ENCODE measurements around the gene LHFPL5. TPM values are rescaled to one million over a fixed set of nuclear protein-coding genes. Genes with fewer than 3 reads are reported as not detected.

LHFPL5 gene
- total RNA-seq, 2 donors from 2014 or later = not detected

- Histone ChIP-seq H3K27ac (ENCODE audit: low read depth, low read length) (no peak overlapping the region), H3K4me1 (ENCODE audit: control insufficient read depth, insufficient read depth, low read length) (no peaks in the 10 kb centered on the region), H3K27me3 (ENCODE audit: control insufficient read depth, insufficient read depth, low read length, poor library complexity, severe bottlenecking) (no peaks in the 10 kb centered on the region), H3K36me3 (ENCODE audit: control insufficient read depth, insufficient read depth, low read length) (peaks cover 15% of the 10 kb centered on the region), H3K9me3 (ENCODE audit: control insufficient read depth, low read length) (no peaks in the 10 kb centered on the region), H3K4me3 (ENCODE audit: low read length) (no peak overlapping the region), H3K9ac (ENCODE audit: extremely low read depth, low read length, poor library complexity, severe bottlenecking) (no peak overlapping the region)
- peaks cover 2% of the 10 kb centered on the region for H3K9me3 Mint-ChIP-seq
- no peaks in the 10 kb centered on the region for H3K4me1 Mint-ChIP-seq
- H3K36me3 Mint-ChIP-seq (ENCODE audit: low read depth) = peaks cover 14% of the 10 kb centered on the region
- no peaks in the 10 kb centered on the region for H3K27me3 Mint-ChIP-seq (ENCODE audit: insufficient read depth)
- H3K27ac Mint-ChIP-seq = no peak overlapping the region
- WGBS, 2 experiments (ENCODE audit: insufficient coverage in 1 of 2, insufficient read length in 1 of 2) = 71 to 92% methylated on average over 2 to 5 of the region's 5 CpGs
- no peak for DNase-seq
- TF ChIP-seq, protein P1, sequence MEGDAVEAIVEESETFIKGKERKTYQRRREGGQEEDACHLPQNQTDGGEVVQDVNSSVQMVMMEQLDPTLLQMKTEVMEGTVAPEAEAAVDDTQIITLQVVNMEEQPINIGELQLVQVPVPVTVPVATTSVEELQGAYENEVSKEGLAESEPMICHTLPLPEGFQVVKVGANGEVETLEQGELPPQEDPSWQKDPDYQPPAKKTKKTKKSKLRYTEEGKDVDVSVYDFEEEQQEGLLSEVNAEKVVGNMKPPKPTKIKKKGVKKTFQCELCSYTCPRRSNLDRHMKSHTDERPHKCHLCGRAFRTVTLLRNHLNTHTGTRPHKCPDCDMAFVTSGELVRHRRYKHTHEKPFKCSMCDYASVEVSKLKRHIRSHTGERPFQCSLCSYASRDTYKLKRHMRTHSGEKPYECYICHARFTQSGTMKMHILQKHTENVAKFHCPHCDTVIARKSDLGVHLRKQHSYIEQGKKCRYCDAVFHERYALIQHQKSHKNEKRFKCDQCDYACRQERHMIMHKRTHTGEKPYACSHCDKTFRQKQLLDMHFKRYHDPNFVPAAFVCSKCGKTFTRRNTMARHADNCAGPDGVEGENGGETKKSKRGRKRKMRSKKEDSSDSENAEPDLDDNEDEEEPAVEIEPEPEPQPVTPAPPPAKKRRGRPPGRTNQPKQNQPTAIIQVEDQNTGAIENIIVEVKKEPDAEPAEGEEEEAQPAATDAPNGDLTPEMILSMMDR (conservative IDR thresholded peaks at IDR 0.05) = no peak
- H3K4me3 Mint-ChIP-seq = no peak overlapping the region
These were observed 24.2 kb downstream of the LHFPL5 start for GRCh38 chr6:35829306-35829705.

- Histone ChIP-seq H3K36me3 (ENCODE audit: control insufficient read depth, insufficient read depth, low read length) (peaks cover 36% of the 10 kb centered on the region), H3K4me3 (ENCODE audit: low read length) (no peak overlapping the region), H3K9ac (ENCODE audit: extremely low read depth, low read length, poor library complexity, severe bottlenecking) (no peak overlapping the region), H3K27ac (ENCODE audit: low read depth, low read length) (no peak overlapping the region), H3K4me1 (ENCODE audit: control insufficient read depth, insufficient read depth, low read length) (no peaks in the 10 kb centered on the region), H3K27me3 (ENCODE audit: control insufficient read depth, insufficient read depth, low read length, poor library complexity, severe bottlenecking) (no peaks in the 10 kb centered on the region), H3K9me3 (ENCODE audit: control insufficient read depth, low read length) (no peaks in the 10 kb centered on the region)
- DNase-seq = no peak
- no peaks in the 10 kb centered on the region for H3K27me3 Mint-ChIP-seq (ENCODE audit: insufficient read depth)
- TF ChIP-seq, protein P1 (conservative IDR thresholded peaks at IDR 0.05) = no peak
- H3K9me3 Mint-ChIP-seq = peaks cover 2% of the 10 kb centered on the region
- H3K36me3 Mint-ChIP-seq (ENCODE audit: low read depth) = peaks cover 32% of the 10 kb centered on the region
- no peak overlapping the region for H3K4me3 Mint-ChIP-seq
- WGBS, 2 experiments (ENCODE audit: insufficient coverage in 1 of 2, insufficient read length in 1 of 2) = 94% methylated on average over 3 to 5 of the region's 5 CpGs
- H3K4me1 Mint-ChIP-seq = no peaks in the 10 kb centered on the region
- no peak overlapping the region for H3K27ac Mint-ChIP-seq
These were observed 26.3 kb downstream of the LHFPL5 start for GRCh38 chr6:35831257-35832007.

DNA sequence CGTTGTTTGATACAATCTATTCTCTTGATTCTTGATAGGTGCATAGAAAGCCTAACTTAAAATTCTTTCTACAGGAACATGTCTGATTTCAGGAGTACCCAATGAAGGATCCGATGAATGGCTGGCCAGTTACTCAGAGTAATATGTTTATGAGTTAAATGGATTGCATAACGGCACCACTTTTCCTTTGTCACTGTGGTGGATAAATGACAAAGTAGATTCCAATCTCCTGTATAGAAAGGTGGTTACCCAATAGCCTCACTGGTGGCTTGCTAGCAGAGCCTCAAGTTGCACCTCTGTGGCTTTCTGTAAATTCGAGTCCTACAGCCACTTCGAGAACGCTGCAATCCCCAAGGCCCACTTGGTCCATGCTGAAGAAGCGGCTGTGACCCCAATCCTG lies 28.4 kb downstream of the LHFPL5 start:
- Mint-ChIP-seq H3K4me3 (no peak overlapping the region), H3K27me3 (ENCODE audit: insufficient read depth) (no peaks in the 10 kb centered on the region), H3K9me3 (peaks cover 2% of the 10 kb centered on the region), H3K27ac (no peak overlapping the region), H3K4me1 (peaks cover under 1% of the 10 kb centered on the region), H3K36me3 (ENCODE audit: low read depth) (peaks cover 48% of the 10 kb centered on the region)
- H3K9ac ChIP-seq (ENCODE audit: extremely low read depth, low read length, poor library complexity, severe bottlenecking) = no peak overlapping the region
- H3K4me3 ChIP-seq (ENCODE audit: low read length) = no peak overlapping the region
- H3K27ac ChIP-seq (ENCODE audit: low read depth, low read length) = no peak overlapping the region
- no peak for DNase-seq
- WGBS, 2 experiments (ENCODE audit: insufficient coverage in 1 of 2, insufficient read length in 1 of 2) = 94 to 95% methylated on average over 6 to 7 of the region's 7 CpGs
- no peaks in the 10 kb centered on the region for H3K4me1 ChIP-seq (ENCODE audit: control insufficient read depth, insufficient read depth, low read length)
- TF ChIP-seq, protein P1 (conservative IDR thresholded peaks at IDR 0.05) = no peak
- peaks cover 51% of the 10 kb centered on the region for H3K36me3 ChIP-seq (ENCODE audit: control insufficient read depth, insufficient read depth, low read length)
- H3K9me3 ChIP-seq (ENCODE audit: control insufficient read depth, low read length) = no peaks in the 10 kb centered on the region
- no peaks in the 10 kb centered on the region for H3K27me3 ChIP-seq (ENCODE audit: control insufficient read depth, insufficient read depth, low read length, poor library complexity, severe bottlenecking)
